ENCODE data around the gene CELF2. TPM values are rescaled to one million over a fixed set of nuclear protein-coding genes. Genes with fewer than 3 reads are reported as not detected.

The CELF2 gene
- polyA plus RNA-seq, 3 donors: 11.4 to 11.9 (median 11.8) TPM

DNA sequence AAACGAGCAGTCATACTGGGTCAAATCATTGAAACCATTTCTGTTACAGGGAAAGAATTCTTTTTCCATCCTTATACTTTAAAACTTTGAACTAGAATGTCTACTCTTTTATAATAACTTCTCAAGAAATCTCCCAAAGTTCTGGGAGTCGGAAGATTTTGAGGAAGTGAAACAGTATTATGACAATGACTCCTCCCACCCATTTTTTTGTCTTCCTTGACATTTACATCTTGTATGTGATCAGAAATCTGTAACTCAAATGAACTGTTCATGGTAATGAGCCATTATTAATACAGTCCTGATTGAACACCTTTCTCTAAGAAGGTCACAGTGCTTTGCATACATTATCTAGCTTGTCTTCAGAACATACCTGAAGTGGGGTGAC, 227.4 kb downstream of the CELF2 start:
- no peak for DNase-seq (ENCODE audit: extremely low read depth in 1 of 11, low read depth in 9 of 11, low spot score in 4 of 11)

DNA sequence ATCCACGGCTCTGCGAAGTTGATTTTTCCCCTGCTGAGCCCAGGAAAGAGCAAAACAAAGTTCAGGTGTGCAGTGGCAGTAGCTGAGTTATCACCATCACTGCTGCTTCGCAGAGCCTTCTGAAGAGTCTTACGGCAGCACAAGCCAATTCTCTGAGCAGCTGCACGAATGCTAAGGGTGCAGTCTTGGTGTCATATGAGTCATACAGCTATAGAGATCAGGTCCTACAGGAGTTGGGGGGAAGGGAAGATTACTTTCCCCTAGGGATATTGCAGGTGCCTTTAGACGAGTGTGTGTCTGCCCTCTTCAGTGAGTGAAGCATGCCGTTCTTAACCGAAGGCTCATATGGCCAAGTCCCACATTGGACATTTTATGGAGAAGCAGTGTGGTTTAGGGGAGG, 227.8 kb downstream of the CELF2 start:
- no peak for DNase-seq (ENCODE audit: extremely low read depth in 1 of 11, low read depth in 9 of 11, low spot score in 4 of 11)

DNA sequence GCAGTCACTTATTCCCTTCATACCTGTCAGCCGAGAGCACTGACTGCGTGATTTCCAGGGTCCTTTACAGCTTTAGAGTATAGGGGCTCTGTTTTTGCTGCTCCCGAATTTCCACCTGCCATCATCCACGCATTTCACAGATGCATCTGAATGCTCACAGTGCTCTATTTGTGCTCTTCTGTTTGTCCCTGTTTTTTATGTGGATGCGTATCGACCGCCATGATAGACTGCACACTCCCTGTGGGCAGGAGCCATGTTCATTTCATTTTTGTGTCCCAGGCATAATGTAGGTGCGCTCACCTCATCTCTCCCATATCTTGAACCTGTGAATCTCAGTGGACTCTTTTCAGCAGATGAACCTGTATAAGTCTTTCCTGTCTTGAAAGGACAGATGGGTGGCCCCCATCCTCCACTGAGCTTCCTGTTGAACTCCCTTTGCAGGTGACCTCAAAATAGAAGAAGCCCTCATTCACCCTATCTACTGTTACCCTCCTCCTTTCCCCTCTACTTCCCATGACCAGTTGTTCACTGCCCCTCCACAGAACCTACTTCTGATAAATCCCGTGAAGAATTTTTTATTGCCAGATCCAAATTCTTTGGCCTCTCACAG, 228.4 kb downstream of the CELF2 start:
- no peak for DNase-seq (ENCODE audit: extremely low read depth in 1 of 11, low read depth in 9 of 11, low spot score in 4 of 11)

DNA sequence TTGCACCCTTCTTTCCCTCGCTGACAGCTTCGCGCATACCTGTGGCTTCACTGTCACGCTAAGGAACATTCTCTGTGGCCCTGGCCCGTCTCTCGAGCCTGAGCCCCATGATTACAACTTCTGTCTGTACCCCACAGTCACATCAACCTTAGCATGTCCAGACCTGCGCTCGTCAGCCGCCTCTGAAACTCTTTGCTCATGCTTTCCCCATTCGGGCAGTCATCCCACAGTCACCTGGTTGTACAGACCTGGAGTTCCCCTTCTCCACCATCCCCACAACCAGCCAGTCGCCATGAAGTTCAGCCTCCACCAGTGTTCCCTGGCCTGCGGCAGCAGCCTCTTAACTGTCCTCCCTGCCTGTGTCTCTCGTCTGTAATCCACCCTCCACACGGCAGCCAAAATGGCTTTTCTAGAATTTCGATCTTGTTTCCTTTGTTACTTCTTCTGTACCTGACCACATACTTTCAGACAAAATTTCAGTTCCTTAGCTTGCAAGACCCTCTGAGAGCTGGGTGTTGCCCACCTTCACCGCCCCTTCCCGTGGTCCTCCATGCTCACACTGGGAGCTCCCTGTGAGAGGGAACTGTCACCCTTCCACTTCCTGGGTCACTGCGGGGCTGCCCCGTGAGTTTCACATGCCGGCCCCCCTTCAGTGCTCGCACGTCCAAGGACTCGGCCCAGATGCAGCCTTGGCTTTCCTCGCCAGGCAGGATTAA, 229.2 kb downstream of the CELF2 start:
- no peak for DNase-seq (ENCODE audit: extremely low read depth in 1 of 11, low read depth in 9 of 11, low spot score in 4 of 11)

DNA sequence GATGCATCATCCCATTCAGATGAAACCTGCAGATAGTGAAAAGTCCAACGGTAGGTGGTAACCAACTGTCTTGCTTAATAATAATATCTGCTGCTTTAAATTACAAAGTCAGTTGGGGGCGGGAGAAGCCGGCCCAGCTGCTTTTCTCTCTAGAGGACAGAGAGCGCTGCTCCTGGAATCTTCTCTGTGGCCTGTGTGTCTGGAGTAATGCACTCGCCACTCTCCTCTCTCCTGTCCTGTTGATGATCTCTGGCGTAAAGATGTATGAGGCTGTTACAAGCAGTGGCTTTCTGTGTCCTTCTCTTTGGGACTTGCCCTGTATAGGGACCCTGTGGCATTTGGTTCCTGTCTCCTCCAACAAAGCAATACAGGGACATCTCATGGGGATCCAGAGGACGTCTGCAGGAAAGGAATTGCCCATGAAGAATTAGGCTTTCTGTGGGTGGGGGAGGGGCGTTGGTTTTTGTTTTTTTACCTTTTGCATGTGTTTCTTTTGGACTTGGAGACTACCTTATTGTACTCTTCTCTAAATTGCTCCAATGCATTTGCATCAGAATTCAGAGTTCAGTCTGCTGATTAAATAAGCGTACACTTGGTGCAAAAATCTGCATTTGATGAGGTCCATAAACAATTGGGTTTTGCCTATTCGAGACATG, 231.6 kb downstream of the CELF2 start:
- DNase-seq (ENCODE audit: extremely low read depth in 1 of 11, low read depth in 9 of 11, low spot score in 4 of 11): no peak

DNA sequence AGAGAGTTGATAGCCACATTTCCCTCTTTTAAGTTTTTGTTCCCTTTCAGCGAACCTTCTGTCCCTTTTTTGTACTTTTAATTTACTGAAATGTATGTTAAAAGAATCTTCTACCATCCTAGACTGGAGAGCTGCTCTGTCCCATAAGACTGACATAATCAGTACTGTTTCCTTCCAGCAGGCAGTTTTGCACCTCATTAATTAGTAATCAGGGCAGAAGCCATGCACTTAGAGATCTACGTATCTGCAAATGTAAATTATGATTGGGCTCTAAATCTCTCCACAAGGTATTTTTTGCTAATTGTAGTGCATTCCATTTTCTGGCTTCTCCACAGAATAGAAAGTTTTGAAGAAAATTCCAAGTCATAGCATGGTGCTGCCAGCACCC, 232.1 kb downstream of the CELF2 start:
- no peak for DNase-seq (ENCODE audit: extremely low read depth in 1 of 11, low read depth in 9 of 11, low spot score in 4 of 11)

DNA sequence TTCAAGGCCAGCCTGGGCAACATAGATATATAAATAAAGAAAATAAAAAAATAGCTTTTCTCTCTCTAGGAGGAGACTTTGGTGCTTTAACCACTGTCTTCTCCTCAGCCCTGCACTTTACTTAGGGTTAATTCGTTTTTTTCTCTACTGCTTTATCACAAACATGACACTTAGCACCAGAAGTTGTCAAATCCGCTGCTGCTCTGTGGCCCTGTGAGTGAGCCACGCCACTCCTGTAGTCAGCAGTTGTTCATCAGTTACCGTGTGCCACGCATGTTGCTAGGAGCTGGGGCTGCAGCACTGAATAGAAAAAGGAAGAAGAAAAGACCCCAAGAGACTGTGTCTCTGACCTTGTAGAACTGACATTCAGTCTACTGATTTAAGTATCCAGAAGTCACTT, 232.6 kb downstream of the CELF2 start:
- DNase-seq (ENCODE audit: extremely low read depth in 1 of 11, low read depth in 9 of 11, low spot score in 4 of 11): no peak

DNA sequence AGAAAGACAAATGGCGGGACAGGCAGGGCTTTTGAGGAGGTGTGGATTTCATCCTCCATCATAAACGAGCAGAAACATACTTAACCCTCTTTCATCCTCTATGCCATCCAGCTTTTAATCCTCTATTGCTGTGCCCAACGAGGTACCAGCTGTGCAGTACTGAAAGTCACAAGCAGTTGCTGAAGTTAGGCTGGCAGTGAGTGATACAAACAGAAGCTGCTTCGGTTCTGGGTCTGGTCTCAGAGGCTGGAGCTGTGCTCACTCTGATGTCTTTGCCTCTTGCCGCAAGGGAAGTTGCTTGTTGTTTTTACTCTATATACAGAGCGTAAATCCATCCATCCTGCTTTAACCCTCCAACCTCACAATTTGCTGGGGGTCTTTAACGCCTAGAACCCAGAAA, 235.2 kb downstream of the CELF2 start:
- DNase-seq (ENCODE audit: extremely low read depth in 1 of 11, low read depth in 9 of 11, low spot score in 4 of 11): no peak

DNA sequence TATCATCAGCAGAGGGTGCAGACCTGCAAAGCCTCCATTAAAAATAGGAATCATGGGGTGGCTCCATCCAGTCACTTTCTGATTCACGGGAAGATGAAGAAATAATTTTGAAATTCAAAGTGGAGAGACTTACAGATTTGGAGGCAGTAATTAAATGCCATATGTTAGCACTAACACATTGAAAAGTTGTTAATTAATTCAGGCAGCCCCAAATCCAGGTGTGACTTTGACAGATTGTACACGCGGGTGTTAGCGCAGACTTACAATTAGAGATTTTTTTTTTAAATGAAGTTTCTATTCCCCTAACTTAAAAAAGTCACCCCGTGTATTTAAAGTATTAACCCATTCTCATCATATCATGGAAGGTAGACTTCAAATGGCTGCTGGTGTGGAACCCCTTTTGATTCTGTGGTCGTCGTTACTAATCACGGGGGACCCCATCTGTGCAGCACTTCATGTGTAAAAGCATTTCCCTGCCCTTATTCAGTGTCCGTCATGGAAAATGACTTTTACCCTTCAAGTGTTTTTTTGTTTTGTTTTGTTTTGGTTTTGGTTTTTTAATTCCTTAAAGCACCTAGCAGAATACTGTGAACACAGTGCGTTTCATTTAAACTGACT, 235.8 kb downstream of the CELF2 start:
- no peak for DNase-seq (ENCODE audit: extremely low read depth in 1 of 11, low read depth in 9 of 11, low spot score in 4 of 11)

DNA sequence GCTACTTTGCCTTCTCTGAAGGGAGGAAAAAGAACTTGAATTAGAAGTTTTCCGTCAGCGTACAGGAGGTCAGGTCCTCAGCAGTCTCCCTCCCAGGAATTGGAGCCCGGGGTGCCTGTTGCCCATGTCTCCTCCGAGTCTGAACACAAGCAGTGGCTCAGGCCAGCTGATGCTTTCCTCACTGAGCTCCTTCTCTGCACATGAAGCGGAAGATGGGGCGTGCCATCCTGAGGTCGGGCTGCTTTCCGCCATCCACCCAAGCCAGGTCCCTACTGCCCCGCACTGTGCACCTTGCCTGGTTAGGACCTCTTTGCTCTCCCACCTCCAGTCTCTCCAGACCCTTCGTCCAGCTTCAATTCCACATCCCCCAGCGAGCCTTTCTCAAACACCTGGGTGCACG, 237.5 kb downstream of the CELF2 start:
- no peak for DNase-seq (ENCODE audit: extremely low read depth in 1 of 11, low read depth in 9 of 11, low spot score in 4 of 11)

DNA sequence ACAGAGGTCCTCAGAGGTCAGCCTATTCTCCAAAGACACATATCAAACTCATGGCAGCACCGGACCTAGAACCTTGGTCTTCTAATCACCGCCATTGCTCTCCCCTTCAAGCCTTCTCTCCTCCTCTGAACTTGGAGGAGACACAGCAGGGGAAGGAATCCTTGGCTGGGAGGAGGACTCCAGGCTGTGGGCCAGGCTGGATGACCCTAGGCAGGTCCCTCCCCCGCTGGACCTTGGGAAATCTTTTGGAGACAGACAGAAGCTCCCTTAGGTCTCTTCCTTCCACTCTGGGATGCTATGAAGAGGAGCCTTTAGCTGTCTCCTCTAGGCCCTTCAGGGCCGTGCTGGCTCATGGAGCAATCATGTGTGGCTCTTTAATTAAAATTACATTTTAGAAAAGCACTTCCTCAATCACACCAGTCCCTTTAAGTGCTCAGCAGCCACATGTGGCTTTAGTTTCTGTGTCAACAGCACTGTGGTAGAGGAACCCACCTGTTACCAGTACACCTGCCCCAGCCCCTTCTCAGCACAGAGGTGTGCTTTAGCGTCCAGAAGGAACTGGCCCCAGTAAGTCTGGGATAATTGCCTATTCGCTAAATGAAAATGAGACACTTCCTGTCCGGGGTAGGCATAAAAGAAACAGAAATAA, 238.2 kb downstream of the CELF2 start:
- no peak for DNase-seq (ENCODE audit: extremely low read depth in 1 of 11, low read depth in 9 of 11, low spot score in 4 of 11)

DNA sequence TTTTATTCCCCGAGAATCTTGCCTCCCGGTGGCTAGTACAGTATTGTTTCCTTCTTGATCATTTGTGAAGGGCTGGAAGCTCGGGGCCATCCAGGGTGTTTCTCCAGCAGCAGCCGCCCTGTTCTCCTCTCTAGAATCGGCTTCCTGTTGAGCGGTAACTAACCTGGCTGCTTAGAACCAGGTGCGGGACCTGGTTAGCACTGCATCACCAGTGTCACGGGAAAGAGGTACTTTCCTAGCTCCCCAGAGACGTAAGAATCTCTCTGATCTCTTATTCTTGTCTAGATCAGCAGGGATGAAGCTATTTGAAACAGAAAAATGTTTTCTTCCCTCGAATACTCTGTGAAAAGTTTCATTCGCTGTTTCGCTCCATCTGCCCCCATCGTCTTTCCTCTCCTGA, 239.2 kb downstream of the CELF2 start:
- DNase-seq (ENCODE audit: extremely low read depth in 1 of 11, low read depth in 9 of 11, low spot score in 4 of 11): no peak

DNA sequence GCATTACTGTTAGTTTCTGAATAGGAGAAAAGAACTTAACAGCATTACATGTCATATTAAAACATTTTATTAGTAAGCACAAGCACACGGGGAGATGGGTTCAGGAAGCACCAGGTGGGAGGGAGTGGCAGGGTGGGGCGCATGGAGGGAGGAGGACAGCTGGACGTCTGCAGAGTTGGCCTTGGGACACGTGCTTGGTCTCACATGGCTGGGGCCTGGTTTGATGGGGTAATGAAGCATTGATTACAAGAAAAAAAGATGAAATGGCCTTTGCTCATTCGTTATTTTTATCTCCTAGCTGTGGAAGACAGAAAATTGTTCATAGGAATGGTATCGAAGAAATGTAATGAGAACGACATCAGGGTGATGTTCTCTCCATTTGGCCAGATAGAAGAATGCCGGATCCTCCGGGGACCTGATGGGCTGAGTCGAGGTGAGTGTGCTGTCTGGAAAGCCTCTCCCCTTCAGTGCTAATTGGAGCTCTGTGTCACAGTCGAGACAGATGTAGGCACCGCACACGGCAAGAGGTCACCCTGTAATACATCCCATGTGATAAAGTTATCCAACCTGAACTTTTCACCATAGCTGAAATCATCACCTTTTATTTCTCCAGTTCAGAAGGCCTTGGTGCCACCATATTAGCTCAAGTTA, 239.9 kb downstream of the CELF2 start:
- DNase-seq (ENCODE audit: extremely low read depth in 1 of 11, low read depth in 9 of 11, low spot score in 4 of 11): no peak

DNA sequence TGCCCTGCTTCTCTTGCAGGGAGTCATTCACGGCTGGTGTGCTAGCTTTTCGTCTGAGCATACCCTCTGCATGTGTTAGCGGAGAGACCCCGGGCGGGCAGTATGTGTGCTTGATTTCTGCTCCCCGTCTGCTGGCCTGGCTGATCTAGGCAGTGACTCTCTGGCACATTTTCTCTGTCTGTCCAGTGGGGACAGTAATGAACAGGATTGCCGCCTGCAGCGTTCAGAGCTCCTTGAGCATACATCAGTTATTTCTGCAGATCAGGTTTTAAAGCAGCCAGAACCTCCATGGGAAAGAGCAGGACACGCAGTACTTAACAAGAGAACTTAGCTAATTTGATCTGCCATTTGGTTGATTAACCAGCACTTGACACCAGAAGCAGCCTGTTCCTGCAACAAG, 242.5 kb downstream of the CELF2 start:
- no peak for DNase-seq (ENCODE audit: extremely low read depth in 1 of 11, low read depth in 9 of 11, low spot score in 4 of 11)

DNA sequence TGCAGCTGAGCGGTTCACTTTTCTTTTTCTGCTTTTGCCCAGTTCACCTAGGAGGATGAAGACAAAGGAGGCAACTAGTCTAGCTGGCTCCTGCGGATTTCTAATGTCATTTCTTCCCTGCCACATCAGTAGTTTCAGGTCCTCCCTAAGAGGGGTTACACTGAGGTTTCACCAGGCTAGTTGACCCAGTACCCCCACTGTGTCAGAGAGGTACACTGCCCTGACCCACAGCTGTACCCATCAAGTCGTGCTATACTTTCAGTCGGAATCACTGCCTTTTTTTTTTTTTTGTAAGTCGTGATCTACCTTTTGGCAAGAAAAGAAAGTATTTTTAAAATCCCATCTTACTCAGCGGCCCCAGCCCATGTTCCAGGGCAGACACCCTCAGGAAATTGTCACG, 243.5 kb downstream of the CELF2 start:
- DNase-seq (ENCODE audit: extremely low read depth in 1 of 11, low read depth in 9 of 11, low spot score in 4 of 11): no peak

DNA sequence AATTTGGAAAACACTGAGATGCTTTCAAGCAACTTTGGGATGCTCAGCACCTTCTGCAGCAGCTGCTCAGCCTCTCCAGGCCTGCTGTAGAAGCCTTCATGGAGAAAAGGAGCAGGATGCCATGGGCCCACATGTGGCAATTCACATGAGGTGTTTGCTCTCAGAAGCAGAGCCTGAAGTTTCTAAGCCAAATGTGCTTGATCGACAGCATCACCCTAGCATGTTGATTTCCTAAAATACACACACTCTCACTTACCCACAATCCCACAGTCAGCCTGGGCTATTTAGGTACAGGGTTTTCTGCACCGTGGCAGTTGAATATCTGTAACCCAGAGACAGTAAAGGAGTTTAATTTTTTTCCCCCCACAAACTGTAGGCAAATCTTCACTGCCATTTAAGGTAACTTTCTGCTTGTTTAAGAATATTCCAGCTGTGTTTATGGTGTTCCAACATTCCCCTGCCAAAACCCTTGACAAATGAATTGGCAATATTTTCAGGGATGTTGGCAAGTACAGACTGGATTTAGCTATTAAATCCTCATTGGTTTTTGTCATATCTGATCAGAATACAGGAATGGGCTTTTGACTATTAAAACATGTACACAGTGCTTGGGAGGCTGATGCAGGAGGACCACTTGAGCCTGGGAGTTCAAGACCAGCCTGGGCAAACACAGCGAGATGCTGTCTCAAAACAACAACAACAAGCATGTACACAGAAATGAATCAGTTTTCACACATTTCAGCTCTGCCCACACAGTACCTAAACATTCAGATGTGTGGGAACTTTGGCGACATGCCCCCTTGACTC, 244.2 kb downstream of the CELF2 start:
- DNase-seq (ENCODE audit: extremely low read depth in 1 of 11, low read depth in 9 of 11, low spot score in 4 of 11): no peak

DNA sequence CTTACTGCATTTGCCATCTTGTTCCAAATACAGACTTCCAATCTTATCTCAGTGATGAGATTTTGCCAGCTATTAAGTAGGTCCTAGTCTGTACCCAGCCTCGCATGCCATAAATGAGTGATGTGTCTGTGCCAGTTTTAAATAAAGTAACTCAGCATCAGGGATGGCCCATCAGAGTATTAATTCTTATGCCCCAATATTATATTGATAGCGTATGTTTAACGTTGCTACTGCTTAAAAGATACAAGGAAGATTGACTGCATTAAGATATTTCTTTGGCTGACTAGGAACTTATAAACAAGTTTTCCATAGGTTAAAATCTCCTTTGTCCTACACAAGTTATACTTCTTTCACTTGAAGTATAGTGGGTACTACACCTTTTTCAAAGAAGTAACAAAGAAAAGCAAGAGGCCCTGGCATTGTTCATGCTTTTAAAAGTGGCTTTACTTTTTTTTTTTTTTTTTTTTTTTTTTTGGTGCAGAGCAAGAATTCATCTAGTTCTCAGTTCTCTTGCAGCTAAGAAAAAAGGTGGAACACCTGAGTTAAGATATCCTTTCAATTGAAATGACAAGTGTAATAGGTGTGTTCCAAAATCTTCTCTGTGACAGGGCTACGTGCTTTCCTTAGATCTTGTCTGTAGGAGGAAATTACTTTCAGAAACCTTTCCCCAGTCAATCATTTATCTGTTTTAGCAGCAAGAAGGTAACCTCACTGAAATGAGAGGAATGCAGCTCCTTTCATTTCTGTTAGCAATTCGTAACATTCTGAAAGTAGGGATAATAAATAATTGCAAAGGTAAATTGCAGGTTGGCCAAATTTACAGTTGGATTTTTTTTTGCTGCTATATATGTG, 245.0 kb downstream of the CELF2 start:
- no peak for DNase-seq (ENCODE audit: extremely low read depth in 1 of 11, low read depth in 9 of 11, low spot score in 4 of 11)

DNA sequence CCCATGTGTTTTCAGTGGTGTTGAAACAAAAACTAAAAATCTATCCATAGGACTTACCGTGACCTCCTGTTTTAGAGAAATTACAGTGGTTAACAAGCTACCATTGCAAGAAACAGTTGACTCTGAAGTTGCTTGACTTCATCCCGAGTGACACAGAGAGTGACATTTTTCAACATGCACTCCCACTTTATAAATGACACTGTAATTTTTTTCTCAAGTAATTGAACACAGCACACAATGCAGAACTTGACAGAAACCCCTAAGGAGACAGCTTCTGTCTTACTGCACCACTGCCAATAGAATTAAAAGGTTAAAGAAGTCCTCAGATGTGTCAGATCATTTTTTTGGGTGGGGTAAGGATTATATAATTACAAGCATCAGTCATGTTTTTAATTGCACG, 246.1 kb downstream of the CELF2 start:
- no peak for DNase-seq (ENCODE audit: extremely low read depth in 1 of 11, low read depth in 9 of 11, low spot score in 4 of 11)
